Stimulated activated CD8-positive, alpha-beta memory T cell treated with anti-CD3 and anti-CD28 coated beads, Interleukin-15, amount 100 ng/mL, for 1 hour (primary cell): ENCODE data around the gene METTL23.

Experiments
- DNase-seq: peaks from one replicate; pipeline ENCODE4 v3.0.0-alpha.2; 2020; ENCODE audit warnings: low read depth

METTL23 gene

GRCh38 chr17:76772842-76773525 is 46.3 kb downstream of the METTL23 start:
- DNase-seq: peak; percentile 35

GRCh38 chr17:76775021-76775600 is 48.5 kb downstream of the METTL23 start:
- DNase-seq: no peak

GRCh38 chr17:76781056-76781982 is 54.7 kb downstream of the METTL23 start:
- no peak for DNase-seq

GRCh38 chr17:76783146-76783545 is 56.5 kb downstream of the METTL23 start:
- DNase-seq: no peak
